Mucosa of descending colon (tissue), 3 donors: ENCODE data around the gene RXRA. TPM values are rescaled to one million over a fixed set of nuclear protein-coding genes. Genes with fewer than 3 reads are reported as not detected.

Source experiments
- ATAC-seq: fragments of 200-7000 bp; cut with Tn5 transposase; one replicate; pipeline ENCODE4 v1.9.1; 2020; ENCODE audit warnings: mild to moderate bottlenecking, moderate library complexity
- DNase-seq, 3 donors: peaks; one replicate each; pipeline ENCODE4 v3.0.0-alpha.2; 2020
- H3K36me3 ChIP-seq: fragments of 200-600 bp; one replicate; pipeline ENCODE4 v1.8.0; 2021; ENCODE audit warnings: low read depth, mild to moderate bottlenecking
- H3K4me1 ChIP-seq: fragments of 200-600 bp; one replicate; pipeline ENCODE4 v1.8.0; 2021; ENCODE audit warnings: low read depth, mild to moderate bottlenecking
- H3K4me3 ChIP-seq: fragments of 200-600 bp; one replicate; pipeline ENCODE4 v1.8.0; 2021; ENCODE audit warnings: mild to moderate bottlenecking
- H3K9me3 ChIP-seq: fragments of 200-600 bp; one replicate; pipeline ENCODE4 v1.8.0; 2021; ENCODE audit warnings: mild to moderate bottlenecking
- intact Hi-C, 2 donors: fragments of 100-400 bp; cut with DNase I in 1 of 2; cut with micrococcal nuclease in 1 of 2; formaldehyde crosslinking; loops; one replicate each; pipeline versions ENCODE4 v1.11.0 to v1.11.1; 2022; cut with DNase I, micrococcal nuclease
- total RNA-seq, 3 donors: library from RNA; stranded (reverse); fragmentation: NEBNext Ultra II Directional in 2 of 3; extraction: Animal tissue kit (Norgen Biotek cat#: 25700) in 2 of 3; gene quantifications; one replicate each; pipeline versions ENCODE4 v1.2.1 to v1.2.4, GENCODE V29; 2021 to 2023
- TF ChIP-seq, protein P1 (sequence below): fragments of 200-600 bp; IDR thresholded peaks from one replicate; pipeline ENCODE4 v1.8.0; 2022; ENCODE audit warnings: antibody characterized with exemption, mild to moderate bottlenecking
- donor health status: DM: no; HTN: no; CAD: no; lungs with moderate emphysema.
- donor health status: DM: no; HTN: no; CAD: no.
- donor health status: DM: no; HTN: yes; CAD: no.

Gene RXRA
- total RNA-seq, 3 donors from 2014 or later = 75.2 to 101 (median 85.3) TPM

DNA sequence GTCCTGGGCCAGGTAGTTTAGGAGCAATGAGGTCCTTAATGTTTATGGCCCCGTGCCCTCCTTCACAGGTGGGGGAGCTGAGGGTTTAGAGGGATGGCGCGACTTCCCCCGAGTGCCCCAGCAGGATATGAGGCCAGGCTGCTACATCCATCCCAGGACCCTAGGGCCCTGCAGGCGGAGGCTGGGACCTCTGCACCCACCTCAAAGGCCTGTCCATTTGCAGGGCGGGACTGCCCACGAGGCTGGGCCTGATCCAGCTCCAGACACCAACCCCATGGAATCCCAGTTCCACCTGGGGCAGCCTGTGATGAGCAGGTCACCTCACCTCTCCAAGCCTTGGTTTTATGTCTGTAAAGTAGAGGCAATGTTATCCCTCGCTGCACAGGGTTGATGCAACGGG is 142.1 kb downstream of the RXRA start:
- DNase-seq (peak in 1 of 3 donors; percentile 34), ATAC-seq (no peak)
- TF ChIP-seq, protein P1, sequence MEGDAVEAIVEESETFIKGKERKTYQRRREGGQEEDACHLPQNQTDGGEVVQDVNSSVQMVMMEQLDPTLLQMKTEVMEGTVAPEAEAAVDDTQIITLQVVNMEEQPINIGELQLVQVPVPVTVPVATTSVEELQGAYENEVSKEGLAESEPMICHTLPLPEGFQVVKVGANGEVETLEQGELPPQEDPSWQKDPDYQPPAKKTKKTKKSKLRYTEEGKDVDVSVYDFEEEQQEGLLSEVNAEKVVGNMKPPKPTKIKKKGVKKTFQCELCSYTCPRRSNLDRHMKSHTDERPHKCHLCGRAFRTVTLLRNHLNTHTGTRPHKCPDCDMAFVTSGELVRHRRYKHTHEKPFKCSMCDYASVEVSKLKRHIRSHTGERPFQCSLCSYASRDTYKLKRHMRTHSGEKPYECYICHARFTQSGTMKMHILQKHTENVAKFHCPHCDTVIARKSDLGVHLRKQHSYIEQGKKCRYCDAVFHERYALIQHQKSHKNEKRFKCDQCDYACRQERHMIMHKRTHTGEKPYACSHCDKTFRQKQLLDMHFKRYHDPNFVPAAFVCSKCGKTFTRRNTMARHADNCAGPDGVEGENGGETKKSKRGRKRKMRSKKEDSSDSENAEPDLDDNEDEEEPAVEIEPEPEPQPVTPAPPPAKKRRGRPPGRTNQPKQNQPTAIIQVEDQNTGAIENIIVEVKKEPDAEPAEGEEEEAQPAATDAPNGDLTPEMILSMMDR = no peak
- intact Hi-C loops = no loop called here
- H3K36me3 ChIP-seq = no peaks in the 10 kb centered on the region
- H3K9me3 ChIP-seq = no peaks in the 10 kb centered on the region
- no peak overlapping the region for H3K4me3 ChIP-seq
- no peaks in the 10 kb centered on the region for H3K4me1 ChIP-seq

DNA sequence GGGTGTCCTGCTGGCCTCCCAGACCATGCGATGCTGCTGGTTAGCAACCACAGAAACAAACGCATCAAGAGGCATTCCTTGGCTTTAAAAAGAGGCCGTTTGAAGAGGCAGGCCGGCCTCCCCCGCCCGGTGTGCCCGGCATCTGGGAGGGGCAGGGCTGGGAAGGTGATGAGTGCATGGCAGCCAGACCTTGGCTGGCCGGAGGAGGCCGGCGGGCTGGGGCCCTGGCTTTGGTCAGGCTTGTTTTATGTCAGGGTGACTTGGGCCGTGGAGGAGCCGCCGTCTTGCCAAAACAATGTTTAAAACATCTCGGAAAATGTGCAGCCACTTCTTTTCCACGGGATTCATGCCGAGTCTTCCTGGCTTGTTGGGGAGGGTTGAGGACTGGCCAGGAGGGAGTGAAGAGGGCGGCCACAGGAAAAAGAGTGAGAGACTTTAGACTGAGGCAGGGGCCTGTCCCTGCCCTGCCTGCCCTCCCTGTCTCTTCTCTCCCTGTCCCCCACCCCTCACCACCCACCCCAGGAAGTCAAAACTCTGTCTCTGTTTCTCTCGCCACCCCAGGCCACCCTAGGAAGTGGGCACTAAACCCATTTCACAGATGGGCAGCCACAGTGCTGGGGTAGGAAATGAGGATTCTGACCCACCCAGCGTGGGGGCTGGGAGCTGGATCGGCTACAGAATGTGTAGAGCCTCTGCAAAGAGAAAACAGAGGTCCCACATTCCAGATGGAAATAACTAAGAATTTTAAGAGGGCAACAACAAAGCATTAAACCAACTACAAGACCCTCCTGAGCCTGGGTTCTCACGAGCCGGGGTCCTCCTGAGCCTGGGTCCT is 143.0 kb downstream of the RXRA start:
- TF ChIP-seq, protein P1 = no peak
- Histone ChIP-seq H3K4me1 (no peaks in the 10 kb centered on the region), H3K9me3 (no peaks in the 10 kb centered on the region), H3K36me3 (no peaks in the 10 kb centered on the region), H3K4me3 (no peak overlapping the region)
- intact Hi-C loops = no loop called here
- ATAC-seq (peak; percentile 22), DNase-seq (peak in 2 of 3 donors; percentile 42 to 52)

DNA sequence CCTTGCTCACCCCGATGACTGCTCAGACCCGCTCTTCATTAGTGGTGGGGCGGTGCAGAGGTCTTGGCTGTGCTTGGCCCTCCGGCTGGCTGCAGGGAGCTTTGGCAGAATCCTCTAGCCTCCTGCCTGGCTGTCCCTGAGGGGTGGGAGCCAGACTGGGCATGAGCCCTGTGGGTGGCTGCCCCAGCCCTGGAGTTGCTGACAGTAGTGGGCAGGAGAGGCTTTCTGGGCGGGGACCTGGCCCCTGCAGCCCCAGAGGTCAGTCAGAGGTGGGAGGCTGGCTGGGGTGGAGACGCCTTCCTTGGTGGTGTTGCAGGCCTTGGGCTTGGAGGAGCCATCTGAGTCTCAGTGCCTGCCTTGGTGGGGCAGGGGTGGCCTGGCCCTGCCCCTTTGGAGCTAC is 146.0 kb downstream of the RXRA start:
- DNase-seq (peak in 1 of 3 donors; percentile 47), ATAC-seq (no peak)
- TF ChIP-seq, protein P1 = no peak
- peaks cover 8% of the 10 kb centered on the region for H3K4me1 ChIP-seq
- no peaks in the 10 kb centered on the region for H3K9me3 ChIP-seq
- no peaks in the 10 kb centered on the region for H3K36me3 ChIP-seq
- no peak overlapping the region for H3K4me3 ChIP-seq
- intact Hi-C loops = no loop called here

DNA sequence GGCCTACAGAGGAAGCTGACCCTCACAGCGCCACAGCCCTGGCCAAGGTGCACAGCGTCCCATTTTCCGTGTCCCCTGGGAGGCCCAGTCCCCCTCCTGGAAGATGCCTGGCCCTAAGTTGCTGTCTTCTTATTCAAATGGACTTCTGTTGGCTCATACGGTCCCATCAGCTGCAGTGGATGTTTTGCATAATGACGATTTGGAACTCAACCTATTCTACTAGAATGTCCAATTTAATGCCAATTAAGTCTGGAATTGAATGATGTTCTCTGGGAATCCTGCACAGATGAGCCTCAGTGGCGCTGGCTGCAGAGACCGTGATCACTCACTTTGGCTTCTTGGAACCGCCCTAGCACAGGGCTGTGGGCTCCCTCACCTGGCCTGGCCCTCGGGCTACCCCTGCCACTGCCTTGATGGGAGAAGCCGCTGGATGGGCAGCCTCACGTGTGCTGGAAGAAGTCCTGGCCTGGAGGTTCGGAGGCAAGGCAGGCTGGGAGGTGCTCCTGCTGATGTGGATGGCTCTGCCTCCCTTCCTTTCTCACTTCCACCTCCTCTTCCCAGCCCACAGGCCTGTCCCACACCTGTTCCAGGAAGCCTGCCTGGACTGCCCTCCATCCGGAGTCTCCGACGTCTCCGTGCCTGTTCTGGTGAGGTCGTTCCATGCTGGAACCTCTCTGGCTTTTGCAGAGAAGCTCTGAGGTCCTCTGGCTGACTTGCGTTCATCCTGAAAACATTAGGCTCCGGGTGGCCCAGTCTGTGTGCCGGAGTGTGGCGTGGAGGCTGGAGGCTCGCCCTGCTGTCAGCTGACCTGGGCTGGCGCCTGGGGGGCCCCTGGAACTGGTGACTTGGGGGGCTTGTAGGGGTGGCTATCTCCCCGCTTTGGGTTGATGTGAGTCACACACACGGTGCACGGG is 147.1 kb downstream of the RXRA start:
- peaks cover 8% of the 10 kb centered on the region for H3K4me1 ChIP-seq
- intact Hi-C loops = no loop called here
- TF ChIP-seq, protein P1 = no peak
- H3K36me3 ChIP-seq = no peaks in the 10 kb centered on the region
- H3K9me3 ChIP-seq = no peaks in the 10 kb centered on the region
- no peak for ATAC-seq
- DNase-seq = peak in 1 of 3 donors; percentile 48
- H3K4me3 ChIP-seq = no peak overlapping the region

DNA sequence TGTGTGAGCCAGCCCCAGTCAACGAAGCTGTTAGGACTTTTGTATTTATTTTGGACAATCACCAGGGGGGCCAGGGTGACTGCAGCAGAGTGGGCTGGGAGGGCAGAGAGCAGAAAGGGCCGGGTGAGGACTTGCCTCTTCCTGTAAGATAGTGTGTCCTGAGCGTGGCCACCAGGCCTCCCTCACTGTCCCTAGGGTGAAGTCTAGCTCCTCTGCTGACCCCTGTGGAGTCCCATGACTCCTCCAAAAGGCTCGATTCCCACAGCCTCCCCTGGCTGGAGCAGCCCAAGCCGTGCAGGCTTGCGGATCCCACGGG is 147.8 kb downstream of the RXRA start:
- H3K4me1 ChIP-seq = peaks cover 8% of the 10 kb centered on the region
- ATAC-seq (no peak), DNase-seq (peak in 1 of 3 donors; percentile 43)
- no peak overlapping the region for H3K4me3 ChIP-seq
- TF ChIP-seq, protein P1 = no peak
- H3K36me3 ChIP-seq = no peaks in the 10 kb centered on the region
- intact Hi-C loops = no loop called here
- no peaks in the 10 kb centered on the region for H3K9me3 ChIP-seq
